SK-N-SH treated with all-trans-retinoic acid at 6 μM for 48 hours (cell line): ENCODE measurements around the gene SLC45A3.
"Not testable (repeated sequence)": the region's sequence is repeated elsewhere in the genome, so short reads cannot be mapped to it uniquely, and the experiment has no call there.

Experiments used
- ATAC-seq: fragments of 200-7000 bp; cut with Tn5 transposase; 3 replicates; pipeline ENCODE4 v1.9.1; 2020; ENCODE audit warnings: mild to moderate bottlenecking, moderate library complexity
- ARNTL ChIP-seq: fragments of 450-650 bp; formaldehyde crosslinking; IDR thresholded peaks from 2 replicates; pipeline ENCODE4 v1.5.0; 2020; ENCODE audit warnings: low read depth, mild to moderate bottlenecking, moderate library complexity, borderline replicate concordance
- BACH2 ChIP-seq: fragments of 250-450 bp; sonication (Bioruptor Pico); IDR thresholded peaks from 2 replicates; pipeline ENCODE4 v1.9.0; 2021; ENCODE audit warnings: mild to moderate bottlenecking, borderline replicate concordance
- CREB5 ChIP-seq: fragments of 250-450 bp; sonication (Bioruptor Pico); IDR thresholded peaks from 2 replicates; pipeline ENCODE4 v1.5.1; 2020; ENCODE audit warnings: low read depth, mild to moderate bottlenecking, moderate library complexity
- CSDC2 ChIP-seq: fragments of 250-450 bp; sonication (Bioruptor Pico); IDR thresholded peaks from 2 replicates; pipeline ENCODE4 v1.5.0; 2020; ENCODE audit warnings: mild to moderate bottlenecking, moderate library complexity
- ESRRG ChIP-seq: fragments of 250-450 bp; sonication (Bioruptor Pico); IDR thresholded peaks from 2 replicates; pipeline ENCODE4 v1.6.1; 2021; ENCODE audit warnings: mild to moderate bottlenecking
- ISL1 ChIP-seq: fragments of 250-450 bp; sonication (Bioruptor Pico); IDR thresholded peaks from 2 replicates; pipeline ENCODE4 v2.1.2; 2022; ENCODE audit warnings: mild to moderate bottlenecking, moderate library complexity
- PATZ1 ChIP-seq: fragments of 250-450 bp; sonication (Bioruptor Pico); IDR thresholded peaks from 2 replicates; pipeline ENCODE4 v1.8.0; 2020; ENCODE audit warnings: mild to moderate bottlenecking, moderate library complexity, borderline replicate concordance
- PPARA ChIP-seq: fragments of 250-450 bp; sonication (Bioruptor Pico); IDR thresholded peaks from 2 replicates; pipeline ENCODE4 v1.5.0; 2020; ENCODE audit warnings: mild to moderate bottlenecking, borderline replicate concordance
- RARB ChIP-seq: fragments of 250-450 bp; sonication (Bioruptor Pico); IDR thresholded peaks from 2 replicates; pipeline ENCODE4 v1.8.0; 2021; ENCODE audit warnings: mild to moderate bottlenecking, moderate library complexity
- SNAI2 ChIP-seq: fragments of 250-450 bp; sonication (Bioruptor Pico); IDR thresholded peaks from 2 replicates; pipeline ENCODE4 v1.5.0; 2020; ENCODE audit warnings: mild to moderate bottlenecking, moderate library complexity
- TCF4 ChIP-seq: fragments of 250-450 bp; sonication (Bioruptor Pico); IDR thresholded peaks from 2 replicates; pipeline ENCODE4 v1.8.0; 2021; ENCODE audit warnings: mild to moderate bottlenecking, moderate library complexity, borderline replicate concordance
- TOX ChIP-seq: fragments of 250-450 bp; sonication (Bioruptor Pico); IDR thresholded peaks from 2 replicates; pipeline ENCODE4 v1.8.0; 2021; ENCODE audit warnings: mild to moderate bottlenecking, moderate library complexity, borderline replicate concordance
- ZC3H10 ChIP-seq: fragments of 250-450 bp; sonication (Bioruptor Pico); IDR thresholded peaks from 2 replicates; pipeline ENCODE4 v1.5.1; 2021; ENCODE audit warnings: mild to moderate bottlenecking, moderate library complexity
- ZFP3 ChIP-seq: fragments of 250-450 bp; sonication (Bioruptor Pico); IDR thresholded peaks from 2 replicates; pipeline ENCODE4 v1.5.0; 2020; ENCODE audit warnings: mild to moderate bottlenecking, moderate library complexity
- ZFP30 ChIP-seq: fragments of 450-650 bp; formaldehyde crosslinking; IDR thresholded peaks from 2 replicates; pipeline ENCODE4 v1.5.0; 2022; ENCODE audit warnings: mild to moderate bottlenecking, moderate library complexity
- ZNF565 ChIP-seq: fragments of 450-650 bp; formaldehyde crosslinking; conservative IDR thresholded peaks from 2 replicates; pipeline ENCODE4 v1.5.0; 2020; ENCODE audit warnings: low read depth, mild to moderate bottlenecking, moderate library complexity
- ZNF8 ChIP-seq: fragments of 450-650 bp; formaldehyde crosslinking; IDR thresholded peaks from 2 replicates; pipeline ENCODE4 v1.5.0; 2020; ENCODE audit warnings: mild to moderate bottlenecking, moderate library complexity
- TF ChIP-seq, protein P1 (sequence below): fragments of 250-450 bp; sonication (Bioruptor Pico); IDR thresholded peaks from 2 replicates; pipeline ENCODE4 v1.5.1; 2021; ENCODE audit warnings: mild to moderate bottlenecking, moderate library complexity
- TF ChIP-seq, protein P2 (sequence below): fragments of 250-450 bp; sonication (Bioruptor Pico); IDR thresholded peaks from 2 replicates; pipeline ENCODE4 v1.8.0; 2021; ENCODE audit warnings: low read depth, mild to moderate bottlenecking, moderate library complexity, borderline replicate concordance
- TF ChIP-seq, protein P3 (sequence below): fragments of 250-450 bp; sonication (Bioruptor Pico); IDR thresholded peaks from 2 replicates; pipeline ENCODE4 v1.5.0; 2020; ENCODE audit warnings: mild to moderate bottlenecking, moderate library complexity

The SLC45A3 gene, protein sequence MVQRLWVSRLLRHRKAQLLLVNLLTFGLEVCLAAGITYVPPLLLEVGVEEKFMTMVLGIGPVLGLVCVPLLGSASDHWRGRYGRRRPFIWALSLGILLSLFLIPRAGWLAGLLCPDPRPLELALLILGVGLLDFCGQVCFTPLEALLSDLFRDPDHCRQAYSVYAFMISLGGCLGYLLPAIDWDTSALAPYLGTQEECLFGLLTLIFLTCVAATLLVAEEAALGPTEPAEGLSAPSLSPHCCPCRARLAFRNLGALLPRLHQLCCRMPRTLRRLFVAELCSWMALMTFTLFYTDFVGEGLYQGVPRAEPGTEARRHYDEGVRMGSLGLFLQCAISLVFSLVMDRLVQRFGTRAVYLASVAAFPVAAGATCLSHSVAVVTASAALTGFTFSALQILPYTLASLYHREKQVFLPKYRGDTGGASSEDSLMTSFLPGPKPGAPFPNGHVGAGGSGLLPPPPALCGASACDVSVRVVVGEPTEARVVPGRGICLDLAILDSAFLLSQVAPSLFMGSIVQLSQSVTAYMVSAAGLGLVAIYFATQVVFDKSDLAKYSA

DNA sequence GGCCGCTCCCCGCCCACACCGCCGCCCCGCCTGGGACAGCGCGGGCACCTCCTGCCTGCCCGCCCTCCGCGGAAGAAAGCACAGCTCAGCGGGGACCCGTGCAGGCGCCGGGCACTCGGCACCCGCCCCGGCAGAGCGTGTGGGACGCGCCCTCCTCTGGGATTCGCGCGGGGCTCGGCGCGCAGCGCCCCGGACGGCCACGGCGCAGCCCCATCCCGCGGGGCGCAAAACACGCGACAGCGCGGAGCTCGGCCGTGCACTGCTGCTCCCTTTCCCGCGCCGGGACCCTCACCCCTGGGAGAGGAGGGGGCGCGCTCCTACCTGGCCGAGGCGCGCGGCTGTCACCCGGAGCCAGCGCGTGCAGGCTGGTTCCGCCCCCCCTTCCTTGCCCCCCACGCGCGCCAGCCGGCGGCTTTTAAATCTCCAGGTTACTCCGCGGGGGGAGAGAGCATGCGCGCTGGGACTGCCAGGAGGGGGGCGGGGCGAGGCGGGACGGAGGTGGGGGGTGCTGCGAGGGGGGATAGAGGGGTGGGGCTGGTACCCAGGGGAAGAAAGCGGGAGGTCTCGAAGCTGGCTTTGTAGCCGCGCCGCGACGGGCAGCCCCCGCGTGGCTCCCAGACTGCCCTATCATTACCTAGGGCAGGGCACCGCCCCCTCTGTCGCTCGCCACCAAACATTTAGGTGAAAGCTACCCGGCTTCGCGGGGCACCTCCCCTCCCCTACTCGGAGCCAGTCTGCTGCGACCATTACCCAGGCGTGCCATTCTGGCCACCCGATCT, at the start of gene SLC45A3:
Gene SLC45A3, minus strand, starts transcription at position 437 of the 779 bp plus-strand sequence. CDS start 15,853 bp downstream, outside the sequence.
- peak; percentile 73 for ATAC-seq
- no peak for TF ChIP-seq CREB5
- TF ChIP-seq, protein P1, sequence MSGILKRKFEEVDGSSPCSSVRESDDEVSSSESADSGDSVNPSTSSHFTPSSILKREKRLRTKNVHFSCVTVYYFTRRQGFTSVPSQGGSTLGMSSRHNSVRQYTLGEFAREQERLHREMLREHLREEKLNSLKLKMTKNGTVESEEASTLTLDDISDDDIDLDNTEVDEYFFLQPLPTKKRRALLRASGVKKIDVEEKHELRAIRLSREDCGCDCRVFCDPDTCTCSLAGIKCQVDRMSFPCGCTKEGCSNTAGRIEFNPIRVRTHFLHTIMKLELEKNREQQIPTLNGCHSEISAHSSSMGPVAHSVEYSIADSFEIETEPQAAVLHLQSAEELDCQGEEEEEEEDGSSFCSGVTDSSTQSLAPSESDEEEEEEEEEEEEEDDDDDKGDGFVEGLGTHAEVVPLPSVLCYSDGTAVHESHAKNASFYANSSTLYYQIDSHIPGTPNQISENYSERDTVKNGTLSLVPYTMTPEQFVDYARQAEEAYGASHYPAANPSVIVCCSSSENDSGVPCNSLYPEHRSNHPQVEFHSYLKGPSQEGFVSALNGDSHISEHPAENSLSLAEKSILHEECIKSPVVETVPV (CRISPR knock-in tag): no peak
- TF ChIP-seq SNAI2: no peak
- TF ChIP-seq, protein P2, sequence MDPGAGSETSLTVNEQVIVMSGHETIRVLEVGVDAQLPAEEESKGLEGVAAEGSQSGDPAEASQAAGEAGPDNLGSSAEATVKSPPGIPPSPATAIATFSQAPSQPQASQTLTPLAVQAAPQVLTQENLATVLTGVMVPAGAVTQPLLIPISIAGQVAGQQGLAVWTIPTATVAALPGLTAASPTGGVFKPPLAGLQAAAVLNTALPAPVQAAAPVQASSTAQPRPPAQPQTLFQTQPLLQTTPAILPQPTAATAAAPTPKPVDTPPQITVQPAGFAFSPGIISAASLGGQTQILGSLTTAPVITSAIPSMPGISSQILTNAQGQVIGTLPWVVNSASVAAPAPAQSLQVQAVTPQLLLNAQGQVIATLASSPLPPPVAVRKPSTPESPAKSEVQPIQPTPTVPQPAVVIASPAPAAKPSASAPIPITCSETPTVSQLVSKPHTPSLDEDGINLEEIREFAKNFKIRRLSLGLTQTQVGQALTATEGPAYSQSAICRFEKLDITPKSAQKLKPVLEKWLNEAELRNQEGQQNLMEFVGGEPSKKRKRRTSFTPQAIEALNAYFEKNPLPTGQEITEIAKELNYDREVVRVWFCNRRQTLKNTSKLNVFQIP: no peak
- no peak for TF ChIP-seq BACH2

GRCh38 chr1:205726619-205727125, 46.4 kb upstream of the SLC45A3 start:
- TF ChIP-seq ZC3H10: no peak
- no peak for TF ChIP-seq BACH2
- TF ChIP-seq ZFP30: no peak
- no peak for TF ChIP-seq ZNF8 (CRISPR knock-in tag)
- no peak for TF ChIP-seq PPARA
- no peak for TF ChIP-seq TOX
- no peak for TF ChIP-seq RARB (CRISPR knock-in tag)
- no peak for TF ChIP-seq ISL1 (CRISPR knock-in tag)
- TF ChIP-seq, protein P3, sequence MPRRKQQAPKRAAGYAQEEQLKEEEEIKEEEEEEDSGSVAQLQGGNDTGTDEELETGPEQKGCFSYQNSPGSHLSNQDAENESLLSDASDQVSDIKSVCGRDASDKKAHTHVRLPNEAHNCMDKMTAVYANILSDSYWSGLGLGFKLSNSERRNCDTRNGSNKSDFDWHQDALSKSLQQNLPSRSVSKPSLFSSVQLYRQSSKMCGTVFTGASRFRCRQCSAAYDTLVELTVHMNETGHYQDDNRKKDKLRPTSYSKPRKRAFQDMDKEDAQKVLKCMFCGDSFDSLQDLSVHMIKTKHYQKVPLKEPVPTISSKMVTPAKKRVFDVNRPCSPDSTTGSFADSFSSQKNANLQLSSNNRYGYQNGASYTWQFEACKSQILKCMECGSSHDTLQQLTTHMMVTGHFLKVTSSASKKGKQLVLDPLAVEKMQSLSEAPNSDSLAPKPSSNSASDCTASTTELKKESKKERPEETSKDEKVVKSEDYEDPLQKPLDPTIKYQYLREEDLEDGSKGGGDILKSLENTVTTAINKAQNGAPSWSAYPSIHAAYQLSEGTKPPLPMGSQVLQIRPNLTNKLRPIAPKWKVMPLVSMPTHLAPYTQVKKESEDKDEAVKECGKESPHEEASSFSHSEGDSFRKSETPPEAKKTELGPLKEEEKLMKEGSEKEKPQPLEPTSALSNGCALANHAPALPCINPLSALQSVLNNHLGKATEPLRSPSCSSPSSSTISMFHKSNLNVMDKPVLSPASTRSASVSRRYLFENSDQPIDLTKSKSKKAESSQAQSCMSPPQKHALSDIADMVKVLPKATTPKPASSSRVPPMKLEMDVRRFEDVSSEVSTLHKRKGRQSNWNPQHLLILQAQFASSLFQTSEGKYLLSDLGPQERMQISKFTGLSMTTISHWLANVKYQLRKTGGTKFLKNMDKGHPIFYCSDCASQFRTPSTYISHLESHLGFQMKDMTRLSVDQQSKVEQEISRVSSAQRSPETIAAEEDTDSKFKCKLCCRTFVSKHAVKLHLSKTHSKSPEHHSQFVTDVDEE (CRISPR knock-in tag): no peak
- no peak for TF ChIP-seq ZFP3 (CRISPR knock-in tag)
- no peak for TF ChIP-seq ARNTL
- TF ChIP-seq ZNF565 (CRISPR knock-in tag): no peak
- TF ChIP-seq CREB5: no peak
- TF ChIP-seq TCF4 (CRISPR knock-in tag): no peak
- no peak for TF ChIP-seq CSDC2 (CRISPR knock-in tag)
- no peak for ATAC-seq

GRCh38 chr1:205725514-205725913, 45.2 kb upstream of the SLC45A3 start:
- TF ChIP-seq ISL1 (CRISPR knock-in tag) (no peak), PATZ1 (CRISPR knock-in tag) (no peak), SNAI2 (no peak), ZNF565 (CRISPR knock-in tag) (no peak), ESRRG (no peak)

GRCh38 chr1:205720740-205721139, 40.4 kb upstream of the SLC45A3 start:
- ATAC-seq: not testable (repeated sequence)

More at GRCh38 chr1:205725514-205725913, 45.2 kb upstream of the SLC45A3 start:
- ATAC-seq: no peak
